ENCODE data around the gene DNAI1. TPM values are rescaled to one million over a fixed set of nuclear protein-coding genes. Genes with fewer than 3 reads are reported as not detected.

The DNAI1 gene
- total and polyA plus RNA-seq, 2 of the 13 experiments (the other 11 are each of a cell fraction or from before 2014, with no cell fraction given): not detected

GRCh38 chr9:34490760-34491159 lies 32.2 kb downstream of the DNAI1 start (continued):
- TF ChIP-seq, protein P1, sequence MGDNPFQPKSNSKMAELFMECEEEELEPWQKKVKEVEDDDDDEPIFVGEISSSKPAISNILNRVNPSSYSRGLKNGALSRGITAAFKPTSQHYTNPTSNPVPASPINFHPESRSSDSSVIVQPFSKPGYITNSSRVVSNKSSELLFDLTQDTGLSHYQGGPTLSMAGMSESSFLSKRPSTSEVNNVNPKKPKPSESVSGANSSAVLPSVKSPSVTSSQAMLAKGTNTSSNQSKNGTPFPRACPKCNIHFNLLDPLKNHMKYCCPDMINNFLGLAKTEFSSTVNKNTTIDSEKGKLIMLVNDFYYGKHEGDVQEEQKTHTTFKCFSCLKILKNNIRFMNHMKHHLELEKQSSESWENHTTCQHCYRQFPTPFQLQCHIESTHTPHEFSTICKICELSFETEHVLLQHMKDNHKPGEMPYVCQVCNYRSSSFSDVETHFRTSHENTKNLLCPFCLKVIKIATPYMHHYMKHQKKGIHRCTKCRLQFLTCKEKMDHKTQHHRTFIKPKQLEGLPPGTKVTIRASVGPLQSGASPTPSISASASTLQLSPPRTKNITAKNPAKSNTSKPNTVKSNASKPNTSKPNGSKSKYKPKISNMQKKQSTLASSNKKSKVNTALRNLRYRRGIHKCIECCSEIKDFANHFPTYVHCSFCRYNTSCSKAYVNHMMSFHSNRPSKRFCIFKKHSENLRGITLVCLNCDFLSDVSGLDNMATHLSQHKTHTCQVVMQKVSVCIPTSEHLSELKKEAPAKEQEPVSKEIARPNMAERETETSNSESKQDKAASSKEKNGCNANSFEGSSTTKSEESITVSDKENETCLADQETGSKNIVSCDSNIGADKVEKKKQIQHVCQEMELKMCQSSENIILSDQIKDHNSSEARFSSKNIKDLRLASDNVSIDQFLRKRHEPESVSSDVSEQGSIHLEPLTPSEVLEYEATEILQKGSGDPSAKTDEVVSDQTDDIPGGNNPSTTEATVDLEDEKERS (CRISPR knock-in tag; IDR thresholded peaks at IDR 0.05): no peak
- TF ChIP-seq ZBTB10 (CRISPR knock-in tag; IDR thresholded peaks at IDR 0.05; ENCODE audit: borderline replicate concordance) (no peak), IKZF4 (CRISPR knock-in tag; IDR thresholded peaks at IDR 0.05; ENCODE audit: borderline replicate concordance, low read depth, not compliant biosample characterization) (no peak), PAXIP1 (CRISPR knock-in tag; conservative IDR thresholded peaks at IDR 0.05) (no peak), MAF1 (CRISPR knock-in tag; IDR thresholded peaks at IDR 0.05; ENCODE audit: borderline replicate concordance) (no peak), SNAPC2 (CRISPR knock-in tag; IDR thresholded peaks at IDR 0.05) (no peak), AGO2 (optimal IDR thresholded peaks at IDR 0.05; ENCODE audit: low read depth, low read length) (no peak), NONO (IDR thresholded peaks at IDR 0.05) (no peak), NONO (CRISPR knock-in tag; conservative IDR thresholded peaks at IDR 0.05) (no peak), SMYD3 (CRISPR knock-in tag; IDR thresholded peaks at IDR 0.05) (no peak), ZFYVE20 (CRISPR knock-in tag; IDR thresholded peaks at IDR 0.05; ENCODE audit: borderline replicate concordance, low read depth) (no peak), ZFP90 (CRISPR knock-in tag; IDR thresholded peaks at IDR 0.05; ENCODE audit: borderline replicate concordance) (no peak), ZNF792 (CRISPR knock-in tag; IDR thresholded peaks at IDR 0.05) (no peak)
- TF ChIP-seq, protein P2, sequence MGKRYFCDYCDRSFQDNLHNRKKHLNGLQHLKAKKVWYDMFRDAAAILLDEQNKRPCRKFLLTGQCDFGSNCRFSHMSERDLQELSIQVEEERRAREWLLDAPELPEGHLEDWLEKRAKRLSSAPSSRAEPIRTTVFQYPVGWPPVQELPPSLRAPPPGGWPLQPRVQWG (CRISPR knock-in tag; IDR thresholded peaks at IDR 0.05; ENCODE audit: borderline replicate concordance, low read depth): no peak

Data from HepG2 (cell line).